Large intestine (tissue), 3 donors: ENCODE data around the gene SLC1A2. TPM values are rescaled to one million over a fixed set of nuclear protein-coding genes. Genes with fewer than 3 reads are reported as not detected.

Source experiments
- DNase-seq, 2 donors: peaks; one replicate each; pipeline versions ENCODE4 v3.0.0 to v3.0.0-alpha.2; 2013
- H3K27ac ChIP-seq: one replicate; pipeline ENCODE4 v1.5.1; 2013; ENCODE audit warnings: low read length
- H3K27me3 ChIP-seq: 2 replicates; pipeline ENCODE4 v1.6.1; 2013; ENCODE audit warnings: low read length; ENCODE audit not compliant: control insufficient read depth, insufficient read depth
- H3K36me3 ChIP-seq: 2 replicates; pipeline ENCODE4 v1.6.1; 2013; ENCODE audit warnings: low read length; ENCODE audit not compliant: control insufficient read depth, insufficient read depth
- H3K4me1 ChIP-seq: one replicate; pipeline ENCODE4 v1.6.1; 2013; ENCODE audit warnings: low read length; ENCODE audit not compliant: control insufficient read depth, insufficient read depth
- H3K4me3 ChIP-seq: one replicate; pipeline ENCODE4 v1.5.1; 2013; ENCODE audit warnings: low read length
- H3K9me3 ChIP-seq: one replicate; pipeline ENCODE4 v1.6.1; 2013; ENCODE audit warnings: mild to moderate bottlenecking, low read depth, low read length, moderate library complexity; ENCODE audit not compliant: control insufficient read depth
- WGBS: methylation state at CpG from one replicate; pipeline ENCODE4 v1.1.5; 2013; ENCODE audit warnings: low lambda C conversion rate; ENCODE audit not compliant: insufficient coverage; 5-methylcytosine and 5-hydroxymethylcytosine counted together
- polyA plus RNA-seq: library from polyadenylated mRNA; unstranded; fragments of 120-200 nt; gene quantifications from one replicate; pipeline ENCODE4 v1.2.1, GENCODE V29; 2013

The SLC1A2 gene
- polyA plus RNA-seq, 1 donor = 0.49 TPM

DNA sequence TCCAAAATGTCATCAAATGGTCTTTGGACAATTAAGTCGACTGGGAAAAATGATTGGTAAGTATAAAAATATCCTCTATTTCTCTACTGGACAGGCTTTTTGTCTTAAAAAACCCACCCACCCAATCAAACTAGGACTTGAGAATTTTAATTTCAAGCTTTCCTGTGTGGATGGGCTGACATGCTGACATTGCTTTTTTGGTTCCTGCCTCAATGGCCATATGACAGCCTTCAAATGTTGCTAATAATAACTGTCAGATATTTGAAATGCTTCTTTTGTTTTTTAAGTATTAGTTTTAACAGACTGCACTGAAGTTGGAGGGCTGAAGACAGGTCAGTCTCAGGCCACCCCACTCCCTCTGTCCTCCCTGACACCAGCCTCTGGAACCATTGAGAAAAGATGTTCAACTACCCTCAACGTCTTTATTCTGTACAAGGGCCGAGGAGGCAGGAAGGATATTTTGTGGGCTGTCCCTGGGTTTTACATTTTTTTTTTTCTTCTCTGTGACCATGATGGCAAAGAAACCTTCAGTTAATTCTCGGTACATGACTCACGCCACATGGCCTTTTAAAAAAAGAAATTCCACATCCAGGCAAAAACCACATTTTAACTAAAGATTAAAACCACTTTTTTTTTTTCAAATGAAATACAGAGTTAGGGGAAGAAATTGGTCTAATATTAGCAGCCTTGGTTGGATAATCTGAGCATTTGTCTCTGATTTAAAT, 130.4 kb downstream of the SLC1A2 start:
- H3K36me3 ChIP-seq = no peaks in the 10 kb centered on the region
- H3K27me3 ChIP-seq = no peaks in the 10 kb centered on the region
- no CpG with 5 or more reads among the region's 5 CpGs for WGBS
- H3K4me3 ChIP-seq = no peak overlapping the region
- H3K27ac ChIP-seq = no peak overlapping the region
- H3K4me1 ChIP-seq = no peaks in the 10 kb centered on the region
- no peaks in the 10 kb centered on the region for H3K9me3 ChIP-seq
- no peak for DNase-seq

DNA sequence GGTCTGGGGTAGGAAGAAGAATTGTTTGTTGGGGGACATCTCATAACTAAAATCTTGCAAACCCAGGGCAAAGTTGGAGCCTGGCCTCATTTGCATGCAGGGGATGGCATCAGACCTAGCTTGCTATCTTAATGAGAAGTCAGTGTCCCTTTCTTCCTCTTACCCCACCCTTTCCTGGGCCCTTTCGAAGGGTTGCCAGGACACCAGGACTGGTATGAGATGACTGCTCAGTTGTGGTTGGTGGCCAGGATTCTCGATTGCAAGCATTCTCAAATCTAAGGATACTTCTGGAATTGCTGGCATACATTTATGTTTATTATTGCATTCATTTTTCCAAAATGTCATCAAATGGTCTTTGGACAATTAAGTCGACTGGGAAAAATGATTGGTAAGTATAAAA, 131.0 kb downstream of the SLC1A2 start:
- no peaks in the 10 kb centered on the region for H3K36me3 ChIP-seq
- no peak overlapping the region for H3K4me3 ChIP-seq
- no CpG with 5 or more reads among the region's 3 CpGs for WGBS
- H3K27me3 ChIP-seq = no peaks in the 10 kb centered on the region
- H3K9me3 ChIP-seq = no peaks in the 10 kb centered on the region
- no peak overlapping the region for H3K27ac ChIP-seq
- DNase-seq = no peak
- H3K4me1 ChIP-seq = no peaks in the 10 kb centered on the region

GRCh38 chr11:35287344-35287890, 131.9 kb downstream of the SLC1A2 start:
- DNase-seq = no peak
- Histone ChIP-seq H3K36me3 (no peaks in the 10 kb centered on the region), H3K4me1 (no peaks in the 10 kb centered on the region), H3K27ac (no peak overlapping the region), H3K4me3 (no peak overlapping the region), H3K9me3 (no peaks in the 10 kb centered on the region), H3K27me3 (no peaks in the 10 kb centered on the region)
- WGBS = no CpG with 5 or more reads among the region's 5 CpGs

GRCh38 chr11:35286126-35286525, 133.2 kb downstream of the SLC1A2 start:
- Histone ChIP-seq H3K27ac (no peak overlapping the region), H3K4me1 (no peaks in the 10 kb centered on the region), H3K36me3 (no peaks in the 10 kb centered on the region), H3K27me3 (no peaks in the 10 kb centered on the region), H3K4me3 (no peak overlapping the region), H3K9me3 (no peaks in the 10 kb centered on the region)
- DNase-seq = no peak

DNA sequence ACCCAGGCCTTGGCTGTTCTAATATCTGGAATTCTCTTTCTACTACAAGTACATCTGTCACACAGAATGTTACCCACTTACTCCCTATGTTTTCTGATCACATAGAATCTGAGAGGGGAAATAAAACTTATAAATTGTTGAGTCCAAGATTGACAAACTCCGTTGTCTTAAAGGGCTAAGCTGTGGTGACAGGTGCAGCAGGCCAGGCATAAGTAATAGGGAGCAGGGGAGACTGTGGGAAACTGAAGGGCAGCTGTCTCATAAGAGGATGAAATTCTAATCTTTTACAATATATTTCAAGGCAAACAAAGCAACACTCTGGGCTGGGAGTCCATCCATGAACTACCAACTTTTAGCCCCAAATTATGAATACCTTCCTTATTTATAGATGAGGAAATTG, 133.9 kb downstream of the SLC1A2 start:
- no peaks in the 10 kb centered on the region for H3K9me3 ChIP-seq
- WGBS = no CpG with 5 or more reads among the region's 1 CpG
- no peaks in the 10 kb centered on the region for H3K36me3 ChIP-seq
- H3K4me1 ChIP-seq = no peaks in the 10 kb centered on the region
- H3K4me3 ChIP-seq = no peak overlapping the region
- H3K27me3 ChIP-seq = no peaks in the 10 kb centered on the region
- DNase-seq = no peak
- no peak overlapping the region for H3K27ac ChIP-seq

- Histone ChIP-seq H3K9me3 (no peaks in the 10 kb centered on the region), H3K27ac (no peak overlapping the region), H3K36me3 (no peaks in the 10 kb centered on the region), H3K4me3 (no peak overlapping the region), H3K27me3 (no peaks in the 10 kb centered on the region), H3K4me1 (no peaks in the 10 kb centered on the region)
- WGBS = no CpG with 5 or more reads among the region's 2 CpGs
- DNase-seq = no peak
Measured at GRCh38 chr11:35282221-35282882, 137.0 kb downstream of the SLC1A2 start.

DNA sequence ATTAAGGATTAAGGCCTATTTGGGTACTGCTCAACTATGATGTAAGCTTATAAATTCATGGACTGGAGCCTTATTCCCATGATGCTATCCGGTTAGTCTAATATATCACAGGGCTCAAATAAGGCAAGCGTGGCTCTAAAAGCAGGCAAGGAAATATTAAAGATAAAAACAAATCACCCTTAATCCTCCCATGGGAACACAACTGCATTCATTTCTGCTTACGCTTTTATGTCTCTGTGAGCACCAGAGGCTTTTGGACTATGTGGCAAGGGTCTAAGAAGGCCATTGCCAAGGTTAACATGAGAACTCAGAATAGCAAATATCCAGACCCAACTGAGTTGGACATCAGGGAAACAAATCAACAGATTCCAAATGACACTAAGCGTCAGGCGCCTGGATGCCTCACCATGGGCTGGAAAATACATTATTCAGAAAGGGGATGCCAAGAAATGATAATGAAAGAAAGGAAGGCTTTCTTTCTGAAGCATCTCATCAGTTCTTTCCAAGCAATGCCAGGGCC, 138.1 kb downstream of the SLC1A2 start:
- DNase-seq = no peak
- no CpG with 5 or more reads among the region's 5 CpGs for WGBS

GRCh38 chr11:35280727-35281126, 138.6 kb downstream of the SLC1A2 start:
- Histone ChIP-seq H3K36me3 (no peaks in the 10 kb centered on the region), H3K4me3 (no peak overlapping the region), H3K27ac (no peak overlapping the region), H3K4me1 (no peaks in the 10 kb centered on the region), H3K27me3 (peaks cover 2% of the 10 kb centered on the region), H3K9me3 (no peaks in the 10 kb centered on the region)
- WGBS = 80% methylated on average over 1 of the region's 7 CpGs
- no peak for DNase-seq

More for the DNA sequence above, 138.1 kb downstream of the SLC1A2 start:
- Histone ChIP-seq H3K4me1 (no peaks in the 10 kb centered on the region), H3K27ac (no peak overlapping the region), H3K36me3 (no peaks in the 10 kb centered on the region), H3K27me3 (no peaks in the 10 kb centered on the region), H3K9me3 (no peaks in the 10 kb centered on the region), H3K4me3 (no peak overlapping the region)

- Histone ChIP-seq H3K36me3 (no peaks in the 10 kb centered on the region), H3K4me1 (no peaks in the 10 kb centered on the region), H3K27me3 (peaks cover 10% of the 10 kb centered on the region), H3K9me3 (no peaks in the 10 kb centered on the region), H3K27ac (no peak overlapping the region), H3K4me3 (no peak overlapping the region)
- DNase-seq = no peak
- WGBS = no CpG with 5 or more reads among the region's 2 CpGs
Measured at GRCh38 chr11:35277827-35278226, 141.5 kb downstream of the SLC1A2 start.

- no CpG with 5 or more reads among the region's 2 CpGs for WGBS
- Histone ChIP-seq H3K36me3 (no peaks in the 10 kb centered on the region), H3K27me3 (peaks cover 12% of the 10 kb centered on the region), H3K27ac (no peak overlapping the region), H3K4me1 (no peaks in the 10 kb centered on the region), H3K9me3 (no peaks in the 10 kb centered on the region), H3K4me3 (no peak overlapping the region)
- no peak for DNase-seq
Measured at GRCh38 chr11:35276396-35277145, 142.8 kb downstream of the SLC1A2 start.
